ENCODE results near the gene S100A12.
"Not testable (repeated sequence)": the region's sequence is repeated elsewhere in the genome, so short reads cannot be mapped to it uniquely, and the experiment has no call there.

The S100A12 gene

DNA sequence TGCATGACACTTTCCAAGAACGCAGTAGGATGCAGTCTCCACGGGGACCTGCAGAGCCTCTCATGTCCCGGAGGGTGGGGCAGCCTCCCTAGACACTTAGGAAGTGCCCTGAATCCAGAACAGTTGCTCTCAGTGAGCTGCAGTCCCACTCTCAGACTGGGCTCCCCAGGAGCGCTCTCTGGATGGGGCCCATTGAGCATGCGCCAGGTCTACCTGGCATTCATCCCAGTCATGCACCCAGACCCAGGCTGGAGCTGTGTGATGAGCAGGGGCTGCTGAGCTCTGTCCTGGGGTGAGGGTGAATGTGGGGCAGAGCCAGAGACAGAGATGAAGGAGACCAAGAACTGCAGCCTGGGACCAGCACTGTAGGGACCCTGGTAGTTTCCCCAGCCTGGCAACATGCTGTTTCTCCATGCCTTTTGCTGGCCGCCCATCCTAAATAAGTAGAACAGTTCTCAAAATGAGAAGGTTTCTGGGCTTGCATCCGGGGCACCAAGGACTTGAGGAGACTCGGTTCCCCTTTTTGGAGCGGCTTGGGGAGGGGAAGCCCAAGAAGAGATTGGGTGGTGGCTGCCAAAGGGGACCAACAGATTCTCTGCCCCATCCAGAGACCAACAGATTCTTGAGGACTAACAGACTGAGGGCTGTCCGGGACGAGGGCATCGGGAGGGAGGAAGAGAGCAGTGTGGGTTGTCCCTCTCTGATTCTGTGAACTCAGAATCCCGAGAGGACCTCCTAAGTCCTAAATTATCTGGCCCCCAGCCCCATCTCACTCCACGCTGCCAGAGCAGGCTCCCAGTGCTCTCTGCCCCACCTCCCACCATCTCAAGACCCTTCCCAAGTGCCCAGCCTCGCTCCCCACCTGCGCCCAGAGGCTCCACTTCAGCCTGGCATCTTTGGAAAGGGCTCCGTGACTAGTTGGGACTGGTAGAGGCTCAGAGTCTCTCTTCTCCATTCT is 25.8 kb downstream of the S100A12 start:
- Histone ChIP-seq H3K4me3 (ENCODE audit: low read length) (no peak overlapping the region), H3K27ac (ENCODE audit: low read length) (no peak overlapping the region), H3K27me3 (ENCODE audit: control insufficient read depth, insufficient read depth, low read length) (no peaks in the 10 kb centered on the region), H3K36me3 (ENCODE audit: control insufficient read depth, insufficient read depth, low read length) (no peaks in the 10 kb centered on the region), H3K9me3 (ENCODE audit: control insufficient read depth, insufficient read depth, low read length) (no peaks in the 10 kb centered on the region), H3K4me1 (ENCODE audit: control insufficient read depth, insufficient read depth, low read length) (no peaks in the 10 kb centered on the region)
- no peak for DNase-seq (ENCODE audit: low read depth, low spot score)
- no CpG with 5 or more reads among the region's 17 CpGs for WGBS (ENCODE audit: insufficient coverage, insufficient read length)

DNA sequence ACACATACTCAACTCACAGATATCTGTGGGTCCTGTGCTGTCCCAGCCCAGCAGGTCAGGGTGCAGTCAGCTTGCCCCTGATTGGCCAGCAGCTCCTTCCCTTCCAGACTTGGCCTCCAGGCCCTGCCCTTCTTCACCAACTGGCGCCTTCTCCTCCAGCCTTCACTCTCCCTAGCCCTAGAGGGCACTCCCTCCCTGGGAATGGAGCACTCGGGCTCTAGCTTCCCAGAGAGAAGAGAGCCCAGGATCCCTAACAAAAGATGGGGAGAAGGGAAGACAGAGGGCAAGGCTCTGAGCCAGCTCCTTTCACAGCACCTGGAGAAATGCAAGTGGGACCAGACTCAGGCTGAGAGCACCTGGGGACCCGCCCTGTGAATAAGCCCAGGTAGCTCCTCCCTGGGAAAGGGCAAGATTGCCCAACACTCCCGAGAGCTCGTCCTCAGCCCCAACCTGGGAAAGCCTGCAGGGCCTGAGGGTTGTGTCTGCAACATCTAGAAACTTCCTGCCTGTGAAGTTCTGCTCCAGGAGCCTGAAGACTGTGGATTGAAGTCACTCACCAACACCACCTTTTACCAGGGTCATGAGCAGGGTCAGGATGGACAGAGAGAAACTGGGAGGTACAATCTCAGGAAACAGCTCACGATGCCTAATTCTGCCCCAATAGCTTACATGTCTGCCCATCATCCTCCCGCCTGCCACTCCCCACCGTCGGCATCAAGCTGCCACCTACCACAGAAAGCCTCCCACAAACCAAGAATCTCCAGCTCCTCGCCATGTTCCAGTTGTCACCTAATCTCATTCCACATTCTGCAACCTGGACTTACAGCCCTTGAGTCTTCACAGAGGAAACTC is 26.7 kb downstream of the S100A12 start, which contains the start of gene PGLYRP4:
TSS of gene PGLYRP4 (minus strand) at position 331 of the 852 bp plus-strand sequence. CDS start 909 bp downstream, outside the sequence.
- H3K27ac ChIP-seq (ENCODE audit: low read length) = no peak within 1 kb of the TSS
- H3K36me3 ChIP-seq (ENCODE audit: control insufficient read depth, insufficient read depth, low read length) = no peaks in the 10 kb centered on the region
- no peaks in the 10 kb centered on the region for H3K4me1 ChIP-seq (ENCODE audit: control insufficient read depth, insufficient read depth, low read length)
- DNase-seq (ENCODE audit: low read depth, low spot score) = peak; percentile 5
- no peak within 1 kb of the TSS for H3K4me3 ChIP-seq (ENCODE audit: low read length)
- H3K27me3 ChIP-seq (ENCODE audit: control insufficient read depth, insufficient read depth, low read length) = no peaks in the 10 kb centered on the region
- WGBS (ENCODE audit: insufficient coverage, insufficient read length) = no CpG with 5 or more reads among the region's 10 CpGs
- no peaks in the 10 kb centered on the region for H3K9me3 ChIP-seq (ENCODE audit: control insufficient read depth, insufficient read depth, low read length)

GRCh38 chr1:153347856-153348255 is 27.6 kb downstream of the S100A12 start:
- Histone ChIP-seq H3K36me3 (ENCODE audit: control insufficient read depth, insufficient read depth, low read length) (no peaks in the 10 kb centered on the region), H3K4me1 (ENCODE audit: control insufficient read depth, insufficient read depth, low read length) (no peaks in the 10 kb centered on the region), H3K27me3 (ENCODE audit: control insufficient read depth, insufficient read depth, low read length) (no peaks in the 10 kb centered on the region)

DNA sequence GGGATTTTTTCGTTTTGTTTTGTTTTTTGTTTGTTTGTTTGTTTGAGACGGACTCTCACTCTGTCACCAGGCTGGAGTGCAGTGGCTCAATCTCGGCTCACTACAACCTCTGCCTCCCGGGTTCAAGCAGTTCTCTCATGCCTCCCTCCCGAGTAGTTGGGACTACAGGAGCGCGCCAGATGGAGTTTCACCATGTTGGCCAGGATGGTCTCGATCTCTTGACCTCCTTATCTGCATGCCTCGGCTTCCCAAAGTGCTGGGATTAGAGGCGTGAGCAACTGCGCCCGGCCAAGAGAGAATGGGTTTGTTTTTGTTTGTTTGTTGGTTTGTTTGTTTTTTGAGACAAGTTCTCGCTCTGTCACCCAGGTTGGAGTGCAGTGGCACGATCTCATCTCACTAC is 28.4 kb downstream of the S100A12 start:
- WGBS (ENCODE audit: insufficient coverage, insufficient read length) = no CpG with 5 or more reads among the region's 14 CpGs
- not testable (repeated sequence) for H3K27me3 ChIP-seq (ENCODE audit: control insufficient read depth, insufficient read depth, low read length); H3K4me3 ChIP-seq (ENCODE audit: low read length); H3K36me3 ChIP-seq (ENCODE audit: control insufficient read depth, insufficient read depth, low read length); H3K4me1 ChIP-seq (ENCODE audit: control insufficient read depth, insufficient read depth, low read length); H3K27ac ChIP-seq (ENCODE audit: low read length); DNase-seq (ENCODE audit: low read depth, low spot score); H3K9me3 ChIP-seq (ENCODE audit: control insufficient read depth, insufficient read depth, low read length)

More at GRCh38 chr1:153347856-153348255, 27.6 kb downstream of the S100A12 start:
- Histone ChIP-seq H3K4me3 (ENCODE audit: low read length) (no peak overlapping the region), H3K27ac (ENCODE audit: low read length) (no peak overlapping the region), H3K9me3 (ENCODE audit: control insufficient read depth, insufficient read depth, low read length) (no peaks in the 10 kb centered on the region)
- no CpG with 5 or more reads among the region's 7 CpGs for whole genome bisulfite sequencing (ENCODE audit: insufficient coverage, insufficient read length)
- no peak for DNase-seq (ENCODE audit: low read depth, low spot score)

DNA sequence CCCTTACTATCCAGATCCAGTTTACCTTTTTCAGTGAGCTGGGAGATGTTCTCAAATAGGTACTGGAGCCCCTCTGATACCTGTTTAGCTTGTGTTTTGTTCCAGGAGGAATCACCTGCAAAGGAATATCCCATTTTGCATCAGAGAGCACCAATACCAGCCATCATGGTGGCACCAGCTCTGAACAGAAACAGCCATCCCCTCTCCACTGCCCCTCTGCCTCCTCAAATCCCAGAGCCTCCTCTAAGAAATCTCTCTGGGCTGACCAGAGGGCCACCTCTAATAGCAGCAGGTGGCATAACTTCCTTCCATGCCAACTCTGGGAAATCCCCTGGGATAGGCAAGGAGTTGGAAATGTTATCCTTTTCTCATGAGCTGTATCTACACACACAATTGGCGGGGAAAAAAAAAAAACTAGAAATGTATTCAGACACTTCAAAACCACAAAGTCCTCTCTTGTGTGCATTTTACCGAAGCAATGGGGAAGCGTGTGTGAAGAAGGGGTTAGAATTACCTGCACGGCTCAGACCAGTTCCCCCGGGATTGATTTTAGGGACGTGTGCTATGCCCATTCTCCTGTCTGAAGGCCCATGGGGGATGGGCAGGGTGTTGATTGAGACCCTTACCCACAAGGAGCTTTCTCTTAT is 29.2 kb downstream of the S100A12 start:
- H3K27me3 ChIP-seq (ENCODE audit: control insufficient read depth, insufficient read depth, low read length) = no peaks in the 10 kb centered on the region
- DNase-seq (ENCODE audit: low read depth, low spot score) = no peak
- H3K27ac ChIP-seq (ENCODE audit: low read length) = no peak overlapping the region
- no peak overlapping the region for H3K4me3 ChIP-seq (ENCODE audit: low read length)
- WGBS (ENCODE audit: insufficient coverage, insufficient read length) = no CpG with 5 or more reads among the region's 6 CpGs
- H3K36me3 ChIP-seq (ENCODE audit: control insufficient read depth, insufficient read depth, low read length) = no peaks in the 10 kb centered on the region
- H3K4me1 ChIP-seq (ENCODE audit: control insufficient read depth, insufficient read depth, low read length) = no peaks in the 10 kb centered on the region
- no peaks in the 10 kb centered on the region for H3K9me3 ChIP-seq (ENCODE audit: control insufficient read depth, insufficient read depth, low read length)

GRCh38 chr1:153345187-153346076 is 30.0 kb downstream of the S100A12 start:
- WGBS (ENCODE audit: insufficient coverage, insufficient read length) = no CpG with 5 or more reads among the region's 14 CpGs
- Histone ChIP-seq H3K27me3 (ENCODE audit: control insufficient read depth, insufficient read depth, low read length) (no peaks in the 10 kb centered on the region), H3K27ac (ENCODE audit: low read length) (no peak overlapping the region)

GRCh38 chr1:153344718-153345025 is 30.7 kb downstream of the S100A12 start:
- H3K36me3 ChIP-seq (ENCODE audit: control insufficient read depth, insufficient read depth, low read length) = no peaks in the 10 kb centered on the region
- no CpG with 5 or more reads among the region's 3 CpGs for WGBS (ENCODE audit: insufficient coverage, insufficient read length)
- no peaks in the 10 kb centered on the region for H3K27me3 ChIP-seq (ENCODE audit: control insufficient read depth, insufficient read depth, low read length)
- no peak overlapping the region for H3K4me3 ChIP-seq (ENCODE audit: low read length)
- no peak overlapping the region for H3K27ac ChIP-seq (ENCODE audit: low read length)
- H3K4me1 ChIP-seq (ENCODE audit: control insufficient read depth, insufficient read depth, low read length) = no peaks in the 10 kb centered on the region
- H3K9me3 ChIP-seq (ENCODE audit: control insufficient read depth, insufficient read depth, low read length) = no peaks in the 10 kb centered on the region
- DNase-seq (ENCODE audit: low read depth, low spot score) = no peak

More at GRCh38 chr1:153345187-153346076, 30.0 kb downstream of the S100A12 start:
- Histone ChIP-seq H3K4me3 (ENCODE audit: low read length) (no peak overlapping the region), H3K9me3 (ENCODE audit: control insufficient read depth, insufficient read depth, low read length) (no peaks in the 10 kb centered on the region), H3K4me1 (ENCODE audit: control insufficient read depth, insufficient read depth, low read length) (no peaks in the 10 kb centered on the region), H3K36me3 (ENCODE audit: control insufficient read depth, insufficient read depth, low read length) (no peaks in the 10 kb centered on the region)
- DNase-seq (ENCODE audit: low read depth, low spot score) = no peak

GRCh38 chr1:153343811-153344717 is 31.4 kb downstream of the S100A12 start:
- H3K4me1 ChIP-seq (ENCODE audit: control insufficient read depth, insufficient read depth, low read length) = no peaks in the 10 kb centered on the region
- H3K27me3 ChIP-seq (ENCODE audit: control insufficient read depth, insufficient read depth, low read length) = no peaks in the 10 kb centered on the region
- no peak for DNase-seq (ENCODE audit: low read depth, low spot score)
- no peaks in the 10 kb centered on the region for H3K36me3 ChIP-seq (ENCODE audit: control insufficient read depth, insufficient read depth, low read length)
- no CpG with 5 or more reads among the region's 9 CpGs for WGBS (ENCODE audit: insufficient coverage, insufficient read length)
- no peak overlapping the region for H3K27ac ChIP-seq (ENCODE audit: low read length)
- H3K9me3 ChIP-seq (ENCODE audit: control insufficient read depth, insufficient read depth, low read length) = no peaks in the 10 kb centered on the region
- H3K4me3 ChIP-seq (ENCODE audit: low read length) = no peak overlapping the region

- Histone ChIP-seq H3K4me3 (ENCODE audit: low read length) (no peak overlapping the region), H3K36me3 (ENCODE audit: control insufficient read depth, insufficient read depth, low read length) (no peaks in the 10 kb centered on the region), H3K27me3 (ENCODE audit: control insufficient read depth, insufficient read depth, low read length) (no peaks in the 10 kb centered on the region), H3K9me3 (ENCODE audit: control insufficient read depth, insufficient read depth, low read length) (no peaks in the 10 kb centered on the region), H3K27ac (ENCODE audit: low read length) (no peak overlapping the region), H3K4me1 (ENCODE audit: control insufficient read depth, insufficient read depth, low read length) (no peaks in the 10 kb centered on the region)
- no CpG with 5 or more reads among the region's 5 CpGs for WGBS (ENCODE audit: insufficient coverage, insufficient read length)
- DNase-seq (ENCODE audit: low read depth, low spot score) = no peak
Measured at GRCh38 chr1:153343040-153343681, 32.3 kb downstream of the S100A12 start.

Measured in iPS DF 6.9 (cell line).